CD14-positive monocyte (primary cell): ENCODE results near the gene TEX50. TPM values are rescaled to one million over a fixed set of nuclear protein-coding genes. Genes with fewer than 3 reads are reported as not detected.
"Not testable (repeated sequence)": the region's sequence is repeated elsewhere in the genome, so short reads cannot be mapped to it uniquely, and the experiment has no call there.

Experiments used
- DNase-seq, 3 donors: peaks; one replicate each; pipeline ENCODE4 v3.0.0-alpha.2; 2011 to 2022
- H2AFZ ChIP-seq: 2 replicates; pipeline ENCODE4 v1.6.0; 2012; ENCODE audit warnings: mild to moderate bottlenecking, low read depth, low read length, inconsistent platforms; ENCODE audit not compliant: insufficient read depth, poor library complexity, severe bottlenecking
- H3K27ac ChIP-seq, 2 donors: 1 replicate in 1 of 2; 2 replicates in 1 of 2; pipeline ENCODE4 v1.5.1; 2012 to 2013; ENCODE audit warnings: low read length in 2 of 2, control low read depth in 1 of 2, inconsistent platforms in 1 of 2, low read depth in 1 of 2, mild to moderate bottlenecking in 1 of 2
- H3K27me3 ChIP-seq, 2 donors: one replicate each; pipeline versions ENCODE4 v1.6.0 to v1.6.1; 2011 to 2013; ENCODE audit warnings: low read length in 2 of 2; ENCODE audit not compliant: control insufficient read depth in 2 of 2, insufficient read depth in 2 of 2
- H3K36me3 ChIP-seq, 2 donors: replicated peaks in 1 of 2; 1 replicate in 1 of 2; 2 replicates in 1 of 2; pipeline versions ENCODE4 v1.5.1 to v1.6.1; 2012 to 2013; ENCODE audit warnings: low read length in 2 of 2, control low read depth in 1 of 2, inconsistent platforms in 1 of 2, mild to moderate bottlenecking in 1 of 2; ENCODE audit not compliant: insufficient read depth in 2 of 2, control insufficient read depth in 1 of 2
- H3K4me1 ChIP-seq, 2 donors: 1 replicate in 1 of 2; 2 replicates in 1 of 2; pipeline versions ENCODE4 v1.5.1 to v1.6.1; 2012 to 2013; ENCODE audit warnings: low read length in 2 of 2, control low read depth in 1 of 2, inconsistent platforms in 1 of 2, mild to moderate bottlenecking in 1 of 2, moderate library complexity in 1 of 2; ENCODE audit not compliant: insufficient read depth in 2 of 2, control insufficient read depth in 1 of 2
- H3K4me2 ChIP-seq: replicated peaks from 2 replicates; pipeline ENCODE3; 2012; ENCODE audit warnings: low read length, moderate library complexity, mild to moderate bottlenecking; ENCODE audit not compliant: poor library complexity, severe bottlenecking; ENCODE audit errors: extremely low read depth
- H3K4me3 ChIP-seq, 3 experiments: fragments of 200-600 bp in 1 of 3; sonication (generic) in 1 of 3; replicated peaks in 1 of 3; 1 replicate in 2 of 3; 2 replicates in 1 of 3; pipeline ENCODE4 v1.5.1; 2011 to 2013; ENCODE audit warnings: low read length in 3 of 3, mild to moderate bottlenecking in 3 of 3, control low read depth in 2 of 3, low read depth in 2 of 3, inconsistent platforms in 1 of 3, moderate library complexity in 1 of 3
- H3K79me2 ChIP-seq: 2 replicates; pipeline ENCODE4 v1.6.0; 2012; ENCODE audit warnings: mild to moderate bottlenecking, control low read depth, inconsistent platforms, low read length, moderate library complexity; ENCODE audit not compliant: insufficient read depth
- H3K9ac ChIP-seq: 2 replicates; pipeline ENCODE4 v1.6.0; 2017; ENCODE audit warnings: low read length, mild to moderate bottlenecking; ENCODE audit not compliant: insufficient read depth, poor library complexity, severe bottlenecking
- H3K9me3 ChIP-seq, 2 donors: replicated peaks in 1 of 2; 1 replicate in 1 of 2; 2 replicates in 1 of 2; pipeline versions ENCODE4 v1.5.1 to v1.6.1; 2012 to 2013; ENCODE audit warnings: low read length in 2 of 2, control low read depth in 1 of 2; ENCODE audit not compliant: control insufficient read depth in 1 of 2, insufficient read depth in 1 of 2
- H4K20me1 ChIP-seq: 2 replicates; pipeline ENCODE4 v1.6.0; 2012; ENCODE audit warnings: mild to moderate bottlenecking, low read length, control low read depth, moderate library complexity; ENCODE audit not compliant: insufficient read depth
- H3K27ac Mint-ChIP-seq, 7 donors: one replicate each; pipeline ENCODE4 v1.8.0; 2020; ENCODE audit warnings: mild to moderate bottlenecking in 7 of 7, mixed read lengths in 7 of 7, moderate library complexity in 6 of 7, inconsistent platforms in 2 of 7
- H3K27me3 Mint-ChIP-seq, 3 donors: one replicate each; pipeline ENCODE4 v1.8.0; 2021 to 2022; ENCODE audit warnings: low read depth in 3 of 3, mild to moderate bottlenecking in 3 of 3, mixed read lengths in 3 of 3, moderate library complexity in 3 of 3, inconsistent platforms in 1 of 3
- H3K36me3 Mint-ChIP-seq, 2 donors: one replicate each; pipeline ENCODE4 v1.8.0; 2020; ENCODE audit warnings: mixed read lengths in 2 of 2, inconsistent platforms in 1 of 2, mild to moderate bottlenecking in 1 of 2
- H3K4me1 Mint-ChIP-seq: one replicate; pipeline ENCODE4 v1.8.0; 2020; ENCODE audit warnings: mild to moderate bottlenecking, mixed read lengths
- H3K4me3 Mint-ChIP-seq, 2 donors: one replicate each; pipeline ENCODE4 v1.8.0; 2020; ENCODE audit warnings: mild to moderate bottlenecking in 2 of 2, mixed read lengths in 2 of 2, moderate library complexity in 1 of 2
- H3K9me3 Mint-ChIP-seq, 7 donors: one replicate each; pipeline ENCODE4 v1.8.0; 2020 to 2022; ENCODE audit warnings: mixed read lengths in 7 of 7, mild to moderate bottlenecking in 6 of 7, moderate library complexity in 6 of 7, inconsistent platforms in 2 of 7
- CTCF ChIP-seq: fragments of 200-600 bp; IDR thresholded peaks from one replicate; pipeline ENCODE4 v1.8.0; 2022; ENCODE audit warnings: antibody characterized with exemption, mild to moderate bottlenecking
- WGBS: methylation state at CpG from one replicate; pipeline ENCODE4 v1.1.5; 2013; ENCODE audit warnings: missing lambda C conversion rate; ENCODE audit not compliant: insufficient coverage; 5-methylcytosine and 5-hydroxymethylcytosine counted together
- intact Hi-C, 2 donors: fragments of 100-400 bp; cut with micrococcal nuclease; formaldehyde crosslinking; loops; one replicate each; pipeline versions ENCODE4 v1.15.0 to v1.15.1; 2023
- polyA plus RNA-seq, 3 donors: library from polyadenylated mRNA; depleted of rRNA in 1 of 3; unstranded in 2 of 3; stranded (reverse) in 1 of 3; fragments of 300-500 nt in 2 of 3; fragments of >200 nt in 1 of 3; fragmentation: Illumina TruSeq in 2 of 3; gene quantifications; 1 replicate in 2 of 3; 2 replicates in 1 of 3; pipeline ENCODE4 v1.2.3, GENCODE V29; 2012 to 2021

The TEX50 gene
- polyA plus RNA-seq, 3 donors: not detected

- H3K36me3 ChIP-seq, H3K79me2 ChIP-seq, H3K4me3 Mint-ChIP-seq, H3K4me1 Mint-ChIP-seq, H4K20me1 ChIP-seq, H3K27ac ChIP-seq, H3K4me3 ChIP-seq, H3K36me3 Mint-ChIP-seq, H3K27ac Mint-ChIP-seq, H3K27me3 Mint-ChIP-seq, H2AFZ ChIP-seq, H3K9ac ChIP-seq, H3K4me1 ChIP-seq, H3K9me3 ChIP-seq, H3K27me3 ChIP-seq, DNase-seq, H3K4me2 ChIP-seq, intact Hi-C loops: not testable (repeated sequence)
- peaks cover 2 to 16% (median 8%) of the 10 kb centered on the region in 7 donors for H3K9me3 Mint-ChIP-seq
- 94% methylated on average over 2 of the region's 5 CpGs for WGBS
These were observed 45.0 kb downstream of the TEX50 start for GRCh38 chr1:173680152-173680551.

- no peak for DNase-seq
- Mint-ChIP-seq H3K4me1 (no peaks in the 10 kb centered on the region), H3K27ac (no peak overlapping the region), H3K9me3 (peaks cover 2 to 13% (median 8%) of the 10 kb centered on the region in 7 donors), H3K36me3 (no peaks in the 10 kb centered on the region), H3K27me3 (no peaks in the 10 kb centered on the region), H3K4me3 (no peak overlapping the region)
- no peak for TF ChIP-seq CTCF
- no peak overlapping the region for H3K27ac ChIP-seq
- H3K27me3 ChIP-seq: no peaks in the 10 kb centered on the region
- no peak overlapping the region for H3K4me3 ChIP-seq
- H3K9ac ChIP-seq: no peak overlapping the region
- no peak overlapping the region for H2AFZ ChIP-seq
- H4K20me1 ChIP-seq: no peaks in the 10 kb centered on the region
- H3K9me3 ChIP-seq: no peaks in the 10 kb centered on the region
- no peak overlapping the region for H3K4me2 ChIP-seq
- H3K36me3 ChIP-seq: no peaks in the 10 kb centered on the region
- intact Hi-C loops: no loop called here
- no peaks in the 10 kb centered on the region for H3K79me2 ChIP-seq
- no peaks in the 10 kb centered on the region for H3K4me1 ChIP-seq
These were observed 47.0 kb downstream of the TEX50 start for GRCh38 chr1:173682184-173682583.

GRCh38 chr1:173683838-173684237 is 48.7 kb downstream of the TEX50 start:
- H3K4me1 ChIP-seq, H4K20me1 ChIP-seq, H3K9ac ChIP-seq, H3K27me3 ChIP-seq, H3K9me3 ChIP-seq, H3K4me1 Mint-ChIP-seq, H3K4me3 ChIP-seq, H3K4me3 Mint-ChIP-seq, H3K27ac Mint-ChIP-seq, H3K27ac ChIP-seq, H2AFZ ChIP-seq, H3K4me2 ChIP-seq, H3K27me3 Mint-ChIP-seq, H3K79me2 ChIP-seq, intact Hi-C loops, H3K36me3 ChIP-seq, H3K36me3 Mint-ChIP-seq, DNase-seq: not testable (repeated sequence)
- peaks cover 3 to 11% (median 8%) of the 10 kb centered on the region in 7 donors for H3K9me3 Mint-ChIP-seq
- WGBS: 86% methylated on average over 1 of the region's 4 CpGs

GRCh38 chr1:173685121-173685520 is 50.0 kb downstream of the TEX50 start:
- H3K27me3 ChIP-seq, H3K27ac Mint-ChIP-seq, H3K27ac ChIP-seq, H3K9me3 Mint-ChIP-seq, H3K36me3 Mint-ChIP-seq, H3K9ac ChIP-seq, H3K9me3 ChIP-seq, DNase-seq, H3K4me3 ChIP-seq, H3K27me3 Mint-ChIP-seq, H3K36me3 ChIP-seq, intact Hi-C loops, H3K4me1 Mint-ChIP-seq, H3K4me3 Mint-ChIP-seq, H3K4me1 ChIP-seq, H4K20me1 ChIP-seq, H3K79me2 ChIP-seq, H3K4me2 ChIP-seq, H2AFZ ChIP-seq: not testable (repeated sequence)
- WGBS: 80% methylated on average over 1 of the region's 3 CpGs
